HepG2 (cell line): ENCODE results near the gene CTU2. TPM values are rescaled to one million over a fixed set of nuclear protein-coding genes. Genes with fewer than 3 reads are reported as not detected.

Source experiments
- AHDC1 ChIP-seq: sonication (generic); formaldehyde crosslinking; IDR thresholded peaks from 2 replicates; pipeline ENCODE4 v1.5.1; 2020; ENCODE audit warnings: mild to moderate bottlenecking, missing genetic modification reagents, borderline replicate concordance
- FOXP4 ChIP-seq: sonication (generic); formaldehyde crosslinking; IDR thresholded peaks from 2 replicates; pipeline ENCODE4 v1.4.0; 2020; ENCODE audit warnings: missing genetic modification reagents
- HNRNPUL1 ChIP-seq: fragments of 200-400 bp; formaldehyde crosslinking; IDR thresholded peaks from 2 replicates; pipeline ENCODE4 v1.6.1; 2017; ENCODE audit warnings: low read depth, mild to moderate bottlenecking, low read length, moderate library complexity
- IRF1 ChIP-seq: sonication (generic); formaldehyde crosslinking; IDR thresholded peaks from 2 replicates; pipeline ENCODE4 v1.4.0; 2020; ENCODE audit warnings: low read depth, mild to moderate bottlenecking, missing genetic modification reagents
- MEIS2 ChIP-seq: sonication (generic); formaldehyde crosslinking; IDR thresholded peaks from 2 replicates; pipeline ENCODE4 v1.9.0; 2021; ENCODE audit warnings: mild to moderate bottlenecking, missing genetic modification reagents
- POLR2AphosphoS5 ChIP-seq: IDR thresholded peaks from 2 replicates; pipeline ENCODE4 v1.6.1; 2012; ENCODE audit warnings: low read depth, low read length
- ZBTB26 ChIP-seq: IDR thresholded peaks from 2 replicates; pipeline ENCODE4 v1.6.1; 2016; ENCODE audit warnings: missing compliant biosample characterization, missing genetic modification reagents, borderline replicate concordance
- ZBTB39 ChIP-seq: sonication (generic); formaldehyde crosslinking; IDR thresholded peaks from 2 replicates; pipeline ENCODE4 v1.5.0; 2020; ENCODE audit warnings: missing genetic modification reagents
- ZFAT ChIP-seq: sonication (generic); formaldehyde crosslinking; conservative IDR thresholded peaks from 2 replicates; pipeline ENCODE4 v1.8.1; 2023; ENCODE audit warnings: missing genetic modification reagents, inconsistent platforms
- ZNF160 ChIP-seq: sonication (generic); formaldehyde crosslinking; IDR thresholded peaks from 2 replicates; pipeline ENCODE4 v1.8.0; 2022; ENCODE audit warnings: mild to moderate bottlenecking, inconsistent platforms, missing genetic modification reagents
- ZNF331 ChIP-seq: sonication (generic); formaldehyde crosslinking; IDR thresholded peaks from 2 replicates; pipeline ENCODE4 v1.4.0; 2020; ENCODE audit warnings: missing genetic modification reagents
- ZNF556 ChIP-seq: sonication (generic); formaldehyde crosslinking; IDR thresholded peaks from 2 replicates; pipeline ENCODE4 v1.4.0; 2020; ENCODE audit warnings: mild to moderate bottlenecking, missing genetic modification reagents, borderline replicate concordance
- ZNF597 ChIP-seq: sonication (generic); formaldehyde crosslinking; IDR thresholded peaks from 2 replicates; pipeline ENCODE4 v1.5.0; 2020; ENCODE audit warnings: missing genetic modification reagents
- ZNF598 ChIP-seq: sonication (generic); formaldehyde crosslinking; IDR thresholded peaks from 2 replicates; pipeline ENCODE4 v1.5.1; 2020; ENCODE audit warnings: mild to moderate bottlenecking, missing genetic modification reagents, borderline replicate concordance
- polyA plus RNA-seq, 8 experiments: library from polyadenylated mRNA; depleted of rRNA in 3 of 8; stranded (reverse) in 7 of 8; unstranded in 1 of 8; fragments of >200 nt; fragmentation: Illumina TruSeq in 4 of 8; extraction: Trizol in 4 of 8; gene quantifications; 2 replicates each; pipeline versions ENCODE4 v1.2.1 to v1.2.3, GENCODE V29; 2011 to 2016; ENCODE audit warnings: low read depth in 4 of 8, missing spikeins in 1 of 8, mixed read lengths in 1 of 8; ENCODE audit not compliant: insufficient read depth in 1 of 8
- total RNA-seq, 5 experiments: library from RNA; depleted of rRNA; stranded (reverse); fragments of >200 nt; fragmentation: Illumina TruSeq; extraction: Trizol; gene quantifications; 2 replicates each; pipeline ENCODE4 v1.2.3, GENCODE V29; 2016; ENCODE audit warnings: low read depth in 1 of 5

Gene CTU2
- total and polyA plus RNA-seq, 2 of the 13 experiments (the other 11 are each of a cell fraction or from before 2014, with no cell fraction given) = 13.3 to 21.9 TPM

GRCh38 chr16:88686439-88687253, 19.7 kb upstream of the CTU2 start, which contains the start of gene SNAI3 (continued):
- TF ChIP-seq IRF1 (CRISPR knock-in tag) (0 out of 2 replicates have a peak, but pooled peaks have one; percentile 33), ZNF598 (CRISPR knock-in tag) (no peak), ZNF556 (CRISPR knock-in tag) (peak; percentile 93), HNRNPUL1 (no peak), AHDC1 (CRISPR knock-in tag) (0 out of 2 replicates have a peak, but pooled peaks have one; percentile 20), FOXP4 (0 out of 2 replicates have a peak, but pooled peaks have one; percentile 38), ZNF160 (CRISPR knock-in tag) (no peak), MEIS2 (CRISPR knock-in tag) (peak; percentile 64; the same call in 1 of the 2 replicates), ZFAT (CRISPR knock-in tag) (no peak), ZBTB39 (CRISPR knock-in tag) (no peak), ZNF597 (CRISPR knock-in tag) (0 out of 2 replicates have a peak, but pooled peaks have one; percentile 57), ZBTB26 (CRISPR knock-in tag) (no peak), ZNF331 (peak; percentile 8; the same call in 1 of the 2 replicates), POLR2AphosphoS5 (no peak)
